IPS DF 4.7 (cell line): ENCODE results near the gene MYO7B.

Experiments
- DNase-seq: peaks from one replicate; pipeline ENCODE4 v3.0.0-alpha.2; 2013; ENCODE audit warnings: low spot score; ENCODE audit errors: extremely low read depth

MYO7B gene

DNA sequence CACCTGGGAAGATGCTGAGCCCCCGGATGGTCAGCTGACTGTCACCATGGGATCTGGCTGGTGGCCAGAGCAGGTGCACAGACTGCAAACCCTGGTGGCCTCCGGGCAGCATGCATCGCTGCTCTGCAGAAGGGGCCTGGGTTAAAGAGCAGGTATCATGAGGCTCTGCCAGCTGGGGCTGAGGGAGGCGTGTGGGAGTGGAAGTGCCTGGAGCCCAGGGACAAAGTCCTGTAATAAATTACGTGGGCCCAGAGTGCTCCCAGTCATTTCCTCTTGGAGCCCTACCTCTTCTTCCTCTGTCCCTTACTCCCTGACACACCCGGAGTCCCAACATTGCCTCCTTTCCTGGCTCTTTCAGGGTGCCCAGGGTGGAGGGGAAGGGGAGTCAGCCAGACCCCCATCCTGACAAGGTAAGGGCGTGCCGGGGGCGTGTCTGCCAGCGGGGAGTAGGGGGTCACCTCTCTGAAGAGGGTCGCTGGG is at the start of gene MYO7B:
TSS of gene MYO7B (plus strand) at position 262 of the 480 bp plus-strand sequence. CDS start 24,040 bp downstream, outside the sequence.
- no peak for DNase-seq

DNA sequence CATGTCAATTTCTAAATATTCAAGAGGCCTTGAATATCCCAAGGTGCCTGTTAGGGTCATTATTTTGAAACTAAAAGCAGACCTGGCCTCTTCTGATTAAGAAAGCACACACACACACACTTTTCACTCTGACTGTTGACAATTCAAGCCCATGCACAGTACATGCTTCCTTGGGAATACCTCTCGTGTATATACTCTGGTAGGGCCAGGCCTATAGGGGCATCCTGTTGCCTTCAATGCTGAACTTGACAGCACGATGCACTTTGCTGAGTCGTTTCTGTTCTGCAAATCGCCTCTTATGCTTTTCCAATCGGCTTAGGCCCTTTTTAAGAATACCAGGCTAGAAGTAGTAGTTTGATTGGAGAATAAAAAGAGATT is 49.8 kb upstream of the MYO7B start:
- DNase-seq = no peak

DNA sequence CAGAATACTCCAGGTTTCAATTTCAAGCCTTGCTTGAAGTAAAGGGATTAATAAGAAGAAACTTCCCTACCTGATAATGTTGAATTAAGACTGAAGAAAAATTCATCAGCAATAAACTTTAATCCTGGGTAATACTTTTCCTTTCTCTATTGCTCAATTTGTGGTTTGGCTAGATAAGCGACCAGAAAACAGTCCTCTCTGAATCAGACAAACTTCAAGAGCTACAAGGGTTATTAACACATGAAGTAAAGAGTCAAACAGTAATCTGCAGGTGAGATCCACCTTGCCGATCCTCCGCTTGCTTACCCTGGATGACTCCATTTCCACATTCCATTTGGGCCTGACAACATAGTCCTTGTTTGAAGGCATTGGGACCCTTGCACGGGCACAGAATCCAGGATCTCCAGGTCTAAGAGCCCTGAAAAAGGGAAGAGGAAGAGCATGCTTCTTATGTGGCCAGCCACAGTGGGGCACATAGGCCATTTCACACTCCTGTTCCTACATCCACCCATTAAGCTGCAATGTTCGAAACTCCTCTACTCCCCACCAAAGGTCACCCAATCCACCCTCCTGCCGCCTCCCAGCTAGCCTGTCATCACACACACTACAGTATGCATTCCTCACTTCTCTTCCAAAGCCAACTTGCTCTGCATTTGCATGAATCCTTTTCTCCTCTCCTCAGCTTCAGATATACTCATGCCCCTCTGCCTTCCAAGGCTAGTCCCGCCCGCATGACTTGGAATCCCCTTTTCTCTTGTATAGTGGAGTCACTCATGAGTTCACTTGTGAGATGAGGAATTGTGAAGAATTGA is 49.0 kb upstream of the MYO7B start:
- no peak for DNase-seq

DNA sequence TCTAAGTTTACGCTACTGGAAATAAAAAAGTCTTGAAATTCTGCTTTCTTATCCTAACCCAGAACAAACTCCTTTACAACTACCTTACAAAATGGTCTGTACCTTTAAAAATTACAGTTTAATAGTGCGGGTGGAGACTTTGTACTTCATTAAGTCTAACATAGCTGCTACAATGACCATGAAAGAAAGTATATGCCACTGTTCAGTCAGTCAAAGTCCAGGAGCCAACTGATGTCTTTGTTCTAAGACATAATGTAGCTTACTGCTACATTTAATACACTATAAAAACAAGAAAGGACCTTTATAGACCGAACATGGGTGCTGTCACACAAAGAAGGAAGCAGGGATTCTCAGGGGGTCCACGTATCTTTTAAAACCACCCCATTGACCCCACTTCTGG is 45.2 kb upstream of the MYO7B start:
- DNase-seq = no peak

DNA sequence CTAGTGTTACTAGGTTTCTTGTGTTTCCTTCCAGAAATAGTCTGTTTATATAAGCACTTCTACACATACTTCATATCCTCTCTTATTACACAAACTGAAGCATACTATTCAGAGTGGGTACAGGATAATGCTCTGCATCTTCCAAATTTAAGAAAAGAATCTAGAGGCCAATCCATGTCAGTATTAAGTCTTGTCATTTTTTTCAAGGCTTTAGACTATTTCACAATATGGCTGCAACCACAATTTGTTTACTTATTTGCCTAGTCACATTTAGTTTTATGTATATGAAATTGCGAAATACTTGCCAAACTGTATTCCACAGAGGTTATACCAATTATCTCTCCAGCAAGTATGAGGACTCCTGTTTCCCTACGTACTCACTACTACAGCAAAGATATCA is 37.1 kb upstream of the MYO7B start:
- DNase-seq = no peak

DNA sequence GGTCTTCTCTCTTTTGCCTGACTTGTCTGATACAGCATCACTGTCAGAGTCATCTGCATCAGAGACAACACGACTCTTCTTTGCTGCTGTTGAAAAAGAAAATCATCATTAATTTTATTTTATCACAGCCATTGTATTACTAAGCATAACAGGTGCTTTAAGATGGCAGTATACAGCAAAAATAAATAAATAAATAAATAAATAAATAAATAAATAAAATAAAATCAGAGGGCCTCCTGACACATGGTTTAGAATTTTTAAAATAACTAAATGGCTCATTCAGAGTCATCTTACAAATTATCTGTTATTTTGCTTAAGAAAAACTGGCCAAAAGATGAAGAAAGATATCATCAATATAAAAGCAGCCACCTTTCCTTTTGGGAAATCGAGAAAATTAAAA is 32.0 kb upstream of the MYO7B start:
- no peak for DNase-seq

DNA sequence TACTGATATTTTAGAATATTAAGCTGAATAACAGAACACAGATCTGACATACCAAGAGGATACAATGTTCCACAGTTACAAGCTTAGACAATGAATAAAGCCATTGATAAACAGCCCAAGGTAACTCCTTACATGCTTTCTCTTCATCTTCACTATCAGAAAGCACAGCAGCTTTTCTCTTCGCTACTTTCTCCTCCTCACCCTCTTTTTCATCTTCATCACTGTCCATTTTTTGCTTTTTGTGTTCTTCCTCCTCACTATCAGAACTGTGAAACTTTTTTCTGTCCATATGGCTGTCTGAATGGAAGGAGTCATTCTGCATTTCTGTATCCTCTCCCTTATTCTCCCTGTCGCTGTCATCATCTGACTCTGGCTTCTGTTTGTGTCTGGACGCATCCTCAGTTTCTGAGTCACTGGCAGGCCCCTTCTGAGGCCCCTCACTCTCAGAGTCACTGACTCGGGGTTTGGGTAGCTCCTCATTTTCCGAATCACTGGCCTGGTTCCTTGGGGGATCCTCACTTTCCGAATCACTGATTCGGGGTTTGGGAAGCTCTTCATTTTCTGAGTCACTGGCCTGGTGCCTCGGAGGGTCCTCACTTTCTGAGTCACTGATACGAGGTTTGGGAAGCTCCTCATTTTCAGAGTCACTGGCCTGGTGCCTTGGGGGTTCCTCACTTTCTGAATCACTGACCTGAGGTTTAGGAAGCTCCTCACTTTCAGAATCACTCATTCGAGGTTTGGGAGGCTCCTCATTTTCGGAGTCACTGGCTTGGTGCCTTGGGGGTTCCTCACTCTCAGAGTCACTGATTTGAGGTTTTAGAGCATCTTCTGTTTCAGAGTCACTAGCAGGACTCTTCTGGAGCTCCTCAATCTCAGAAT is 30.7 kb upstream of the MYO7B start:
- no peak for DNase-seq

DNA sequence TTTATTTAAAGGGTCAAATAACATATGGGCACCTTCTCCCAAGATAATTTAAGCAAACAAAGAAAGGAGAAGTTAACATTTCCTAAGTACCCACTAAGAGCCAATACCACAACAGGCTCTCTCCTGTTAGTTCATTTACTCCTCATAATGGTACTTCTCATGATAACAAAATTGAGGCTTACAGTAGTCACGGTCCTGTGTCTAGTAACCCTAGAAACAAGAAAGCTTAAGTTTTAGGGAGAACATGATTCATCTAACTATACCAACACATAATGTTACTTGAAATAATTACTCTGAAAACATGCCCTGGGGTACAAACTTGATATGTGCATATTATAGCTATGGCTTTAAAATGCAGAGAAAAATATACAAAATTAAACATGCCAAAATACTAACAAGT is 29.0 kb upstream of the MYO7B start:
- DNase-seq = no peak

DNA sequence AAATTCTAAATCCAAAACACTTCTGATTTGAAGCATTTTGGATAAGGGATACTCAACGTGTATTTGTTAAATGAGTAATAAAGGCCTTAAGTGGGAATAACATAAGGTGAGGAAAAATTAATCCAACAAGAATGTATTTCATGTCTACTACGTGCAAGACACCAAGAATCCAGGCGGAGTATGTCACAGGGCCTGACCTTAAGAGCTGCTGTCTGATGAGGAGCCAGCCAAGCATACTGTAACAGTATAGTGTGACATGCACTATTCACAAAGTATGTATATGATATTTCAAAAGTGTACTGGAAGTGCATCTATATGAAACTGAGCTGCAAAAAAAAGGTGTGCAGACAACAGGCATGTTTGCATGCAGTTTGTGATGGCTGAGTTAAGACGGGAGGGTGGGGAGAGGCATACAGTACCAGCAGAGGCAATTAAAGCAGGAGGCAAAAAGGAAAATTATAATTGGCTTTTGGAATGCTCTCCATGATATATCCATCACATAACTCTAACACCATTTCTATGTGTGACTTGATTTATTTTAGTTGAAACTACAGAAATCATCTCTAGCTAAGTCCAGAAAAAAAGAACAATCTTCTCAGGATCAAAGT is 27.4 kb upstream of the MYO7B start:
- DNase-seq = no peak

DNA sequence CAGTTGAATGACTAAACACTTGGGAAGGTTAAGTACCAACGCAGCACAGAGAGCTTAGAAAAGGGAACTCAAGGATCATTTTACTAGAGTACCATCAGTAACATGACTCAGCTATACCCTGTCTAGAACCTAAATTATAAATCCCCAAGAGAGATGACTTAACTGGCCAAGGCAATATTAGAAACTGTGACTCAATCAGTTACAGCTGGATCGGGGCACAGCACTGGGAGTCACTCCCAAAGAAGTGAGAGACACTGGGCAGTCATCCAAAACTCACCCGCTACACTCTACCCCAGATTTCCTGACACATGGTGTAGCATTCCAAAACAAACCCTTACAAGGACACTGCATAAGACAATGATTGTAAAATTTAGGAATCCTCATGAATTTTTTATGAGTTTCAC is 26.9 kb upstream of the MYO7B start:
- no peak for DNase-seq

DNA sequence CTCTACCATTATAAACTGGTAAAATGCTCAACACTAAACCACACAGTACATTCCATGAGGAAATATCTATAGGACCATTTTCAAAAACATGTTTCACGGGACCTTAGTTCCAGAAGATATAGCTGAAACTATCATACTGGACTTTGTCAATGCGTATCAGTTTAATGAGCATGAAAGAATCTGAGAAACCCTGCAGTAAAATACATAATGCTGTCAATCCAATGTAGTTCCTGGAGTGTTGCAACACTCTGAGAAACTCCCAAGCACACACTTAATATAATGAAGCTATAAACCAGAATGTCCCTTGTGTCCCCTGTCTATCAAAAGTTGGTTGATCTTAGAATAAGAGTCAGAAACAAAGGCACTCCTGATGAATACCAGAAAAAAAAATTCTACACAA is 25.4 kb upstream of the MYO7B start:
- DNase-seq = no peak

DNA sequence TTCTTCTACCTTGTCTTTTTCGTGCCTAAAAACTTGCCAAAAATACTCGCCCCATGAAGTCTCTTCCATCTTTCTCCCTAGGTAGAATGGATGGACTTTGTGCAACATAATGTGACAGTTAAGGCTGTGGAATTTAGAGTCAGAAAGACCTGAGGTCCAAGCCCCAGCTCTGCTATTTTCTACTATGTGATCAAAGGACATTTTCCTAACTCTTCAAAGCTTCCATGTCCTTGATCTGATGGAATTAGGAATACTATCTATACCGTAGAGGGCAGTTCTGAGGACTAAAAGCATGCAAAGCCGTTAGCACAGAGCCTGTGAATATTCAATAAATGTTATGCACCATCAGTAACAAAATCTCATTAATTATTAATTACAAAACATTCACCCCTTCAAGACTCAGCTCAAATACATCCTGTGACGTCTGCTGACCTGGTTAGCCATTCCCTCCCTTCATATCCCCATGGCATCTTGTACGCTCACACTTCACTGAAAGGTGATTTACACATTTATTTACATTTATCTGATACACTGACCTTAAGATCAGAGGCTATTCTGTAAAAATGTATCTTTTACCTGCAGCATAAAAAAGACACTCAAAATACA is 24.3 kb upstream of the MYO7B start:
- DNase-seq = no peak

DNA sequence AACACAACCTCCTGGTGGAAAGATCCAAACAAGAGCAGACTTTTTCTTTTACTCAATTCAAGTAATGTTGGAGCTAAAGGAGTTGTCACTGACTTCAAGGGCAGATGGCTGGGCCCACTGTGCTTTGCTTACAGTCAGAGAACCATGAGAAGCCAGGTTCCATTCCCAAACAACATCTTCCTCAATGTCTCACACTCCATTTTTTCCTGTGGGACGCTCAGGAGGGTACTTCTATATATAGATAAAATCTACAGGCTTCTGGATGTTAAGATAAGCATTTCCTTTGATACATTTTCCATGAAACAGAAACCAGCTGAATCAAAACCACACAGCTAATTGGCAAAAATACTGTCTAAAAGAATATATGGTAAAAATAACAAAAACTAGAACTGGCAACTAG is 23.6 kb upstream of the MYO7B start:
- DNase-seq = no peak

DNA sequence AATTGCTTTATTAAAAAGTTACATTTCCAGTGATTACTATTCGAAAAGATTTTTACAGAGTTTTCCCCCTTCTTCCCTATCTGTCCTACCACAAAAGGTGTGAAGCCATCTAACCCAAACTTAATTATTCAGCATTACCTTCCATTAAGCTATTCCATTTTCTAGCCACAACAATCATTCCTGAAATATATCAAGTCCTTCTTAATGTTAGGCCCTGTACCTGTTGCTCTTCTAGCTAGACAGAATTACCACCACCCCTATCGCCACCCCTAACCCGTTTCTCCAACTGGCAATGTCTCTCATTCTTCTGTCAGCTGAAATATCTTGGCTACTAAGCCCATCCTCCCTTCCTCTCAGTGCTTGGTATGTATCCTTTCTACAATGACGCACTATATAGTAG is 23.1 kb upstream of the MYO7B start:
- DNase-seq = no peak

DNA sequence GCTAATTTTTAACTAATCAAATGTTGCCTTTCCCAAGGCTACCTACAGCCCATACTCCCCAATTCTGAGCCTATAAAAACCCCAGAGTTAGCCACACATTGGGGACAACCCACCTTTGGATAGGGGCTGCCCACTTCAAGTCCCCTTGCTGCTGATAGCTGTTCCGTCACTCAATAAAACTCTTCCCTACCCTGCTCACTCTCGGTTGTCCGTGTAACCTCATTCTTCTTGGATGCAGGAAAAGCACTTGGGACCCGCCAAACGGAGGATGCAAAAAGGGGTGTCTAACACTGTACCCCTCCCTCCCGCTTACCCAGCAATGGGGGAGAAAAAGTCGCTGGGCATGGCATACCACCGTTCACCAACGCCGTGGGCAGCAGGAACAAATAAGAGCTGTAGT is 21.4 kb upstream of the MYO7B start:
- DNase-seq = no peak

DNA sequence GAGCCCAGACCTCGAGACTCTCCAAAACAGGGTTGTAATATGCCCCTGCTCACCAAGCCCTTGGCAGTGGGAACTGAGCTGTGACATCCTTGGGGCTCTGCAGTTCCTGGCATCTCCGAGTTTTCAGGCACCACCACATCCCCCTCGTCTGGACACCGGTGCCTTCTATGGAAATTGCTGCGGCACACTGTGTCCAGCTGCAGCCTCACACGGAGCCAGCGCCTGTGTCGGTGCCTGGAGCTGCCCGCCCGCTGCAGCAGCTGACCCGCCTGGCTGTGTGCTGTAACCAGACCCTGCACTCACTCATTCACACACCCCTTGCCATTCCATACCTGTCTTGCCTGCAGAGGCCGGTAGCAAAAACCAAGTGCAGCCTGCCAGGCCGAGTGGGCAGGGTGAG is 21.0 kb upstream of the MYO7B start:
- DNase-seq = no peak

DNA sequence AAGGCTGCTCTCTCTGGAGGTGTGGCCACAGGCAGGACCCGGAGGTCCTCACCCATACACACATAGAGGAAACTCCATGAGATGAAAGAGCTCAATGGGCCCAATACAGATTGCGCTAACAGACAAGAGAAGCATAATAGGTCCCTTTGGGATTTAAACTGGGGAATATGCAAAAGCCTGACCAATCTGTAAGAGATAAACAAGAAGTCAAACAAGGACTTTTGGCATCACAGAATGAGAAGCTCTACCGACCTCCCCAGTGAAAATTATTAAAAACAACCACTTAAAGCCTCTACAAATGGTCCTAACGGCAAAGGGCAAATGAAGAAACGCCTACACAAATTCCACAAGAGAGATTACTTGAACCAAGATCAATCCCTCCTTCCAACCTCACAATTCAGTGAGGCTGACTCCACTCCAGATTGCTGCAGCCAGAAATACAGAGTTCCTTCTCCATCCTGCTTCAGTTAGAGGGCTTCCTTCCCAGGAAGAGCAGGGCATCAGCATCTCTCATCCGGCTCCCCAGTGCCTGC is 20.0 kb upstream of the MYO7B start:
- DNase-seq = no peak

DNA sequence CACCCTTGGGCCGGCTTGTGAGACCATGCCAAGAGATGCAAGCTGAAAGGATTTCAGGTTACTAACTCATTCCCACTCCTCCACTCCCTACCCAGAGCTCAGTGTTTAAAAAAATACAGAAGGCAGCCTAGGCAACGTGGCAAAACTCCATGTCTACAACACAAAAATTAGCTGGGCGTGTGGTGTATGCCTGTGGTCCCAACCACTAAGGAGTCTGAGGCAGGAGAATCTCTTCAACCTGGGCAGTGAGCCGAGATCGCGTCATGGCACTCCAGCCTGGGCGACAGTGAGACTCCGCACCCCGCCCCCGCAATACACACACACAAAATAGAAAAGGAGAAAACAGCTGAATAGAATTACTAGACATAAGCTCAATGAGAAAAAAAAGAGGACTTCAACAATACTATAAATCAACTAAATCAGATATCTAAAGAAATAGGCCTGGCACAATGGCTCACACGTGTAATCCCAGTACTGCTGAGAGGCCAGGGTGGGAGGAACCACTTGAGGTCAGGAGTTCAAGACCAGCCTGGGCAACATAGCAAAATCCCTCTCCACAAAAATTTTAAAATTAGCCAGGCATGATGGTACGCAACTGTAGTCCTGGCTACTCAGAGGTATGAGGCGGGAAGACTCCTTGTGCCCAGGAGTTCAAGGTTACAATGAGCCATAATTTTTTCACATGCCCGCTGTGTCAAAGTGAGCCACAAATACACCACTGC is 19.3 kb upstream of the MYO7B start:
- DNase-seq = no peak

DNA sequence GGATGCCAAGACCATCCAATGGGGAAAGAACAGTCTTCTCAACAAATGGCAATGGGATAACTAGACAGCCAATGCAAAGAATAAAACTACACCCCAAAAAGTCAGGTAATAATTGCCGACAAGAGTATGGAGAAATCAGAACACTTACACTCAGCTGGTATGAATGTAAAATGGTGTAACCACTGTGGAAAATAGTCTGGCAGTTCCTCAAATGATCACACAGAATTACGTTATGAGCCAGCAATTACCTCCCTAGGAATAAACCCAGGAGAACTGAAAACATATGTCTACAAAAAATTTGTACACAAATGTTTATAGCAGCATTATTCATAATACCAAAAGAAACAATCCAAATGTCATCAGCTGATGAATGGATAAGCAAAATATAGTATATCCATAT is 18.0 kb upstream of the MYO7B start:
- no peak for DNase-seq

DNA sequence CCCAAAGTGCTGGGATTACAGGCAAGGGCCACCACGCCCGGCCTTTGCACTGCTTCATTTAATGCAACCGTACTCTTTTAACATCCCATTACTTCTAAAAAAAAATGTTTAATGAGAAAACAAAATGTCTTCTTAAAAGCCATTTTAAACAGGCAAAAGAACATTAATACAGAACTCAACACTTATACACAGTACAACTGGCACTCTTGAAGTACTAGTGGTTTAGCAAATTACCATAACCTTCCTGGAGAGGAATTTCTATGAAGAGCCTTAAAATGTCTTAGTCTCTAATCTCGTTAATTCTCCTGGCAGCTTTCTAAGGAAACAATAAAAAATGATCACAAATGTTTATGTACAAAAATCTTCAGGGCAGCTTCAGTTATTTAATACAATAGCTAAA is 15.1 kb upstream of the MYO7B start:
- DNase-seq = no peak
